NCI-H2029 (cell line): Measurements from ENCODE around the gene SAP30L.

Source experiments
- DNase-seq: peaks from one replicate; lab custom pipeline; 2025; lab: John Stamatoyannopoulos, UW

Gene SAP30L

DNA sequence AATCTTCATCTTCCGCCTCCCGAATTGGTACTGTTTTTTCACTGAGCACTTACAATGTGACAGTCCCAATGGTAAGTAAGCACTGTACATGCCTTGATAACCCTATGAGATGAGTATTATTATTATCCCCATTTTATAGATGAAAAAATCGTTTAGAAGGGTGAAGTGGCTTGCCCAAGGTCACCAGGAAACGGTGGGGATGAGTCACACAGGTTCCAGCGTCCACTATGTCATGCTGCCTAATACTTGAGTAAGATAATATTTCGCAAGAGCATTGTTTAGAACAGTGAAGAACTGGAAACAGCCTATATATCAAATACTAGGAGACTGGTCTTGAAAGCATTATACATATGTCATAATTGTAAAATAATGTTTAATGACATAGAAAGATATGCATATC is 19.4 kb downstream of the SAP30L start:
- no peak for DNase-seq

DNA sequence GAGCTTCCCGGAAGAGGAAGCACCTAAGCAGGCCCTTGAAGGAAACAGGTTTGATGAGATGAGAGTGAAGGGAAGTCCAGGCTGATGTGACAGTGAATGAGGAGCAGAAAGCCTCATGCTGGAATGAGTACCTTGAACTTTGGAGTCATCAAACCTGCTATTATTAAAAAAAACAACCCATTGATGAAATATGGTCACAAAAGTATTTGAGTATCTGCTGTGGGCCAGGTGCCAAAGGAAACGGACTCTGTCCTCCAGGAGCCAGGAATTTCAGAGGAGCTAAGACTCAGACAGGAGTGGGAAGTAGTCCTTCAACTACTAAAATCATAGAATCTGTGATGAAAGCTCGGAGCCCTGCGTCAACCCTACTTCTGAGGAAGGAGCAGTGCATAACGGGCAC is 20.4 kb downstream of the SAP30L start:
- no peak for DNase-seq

DNA sequence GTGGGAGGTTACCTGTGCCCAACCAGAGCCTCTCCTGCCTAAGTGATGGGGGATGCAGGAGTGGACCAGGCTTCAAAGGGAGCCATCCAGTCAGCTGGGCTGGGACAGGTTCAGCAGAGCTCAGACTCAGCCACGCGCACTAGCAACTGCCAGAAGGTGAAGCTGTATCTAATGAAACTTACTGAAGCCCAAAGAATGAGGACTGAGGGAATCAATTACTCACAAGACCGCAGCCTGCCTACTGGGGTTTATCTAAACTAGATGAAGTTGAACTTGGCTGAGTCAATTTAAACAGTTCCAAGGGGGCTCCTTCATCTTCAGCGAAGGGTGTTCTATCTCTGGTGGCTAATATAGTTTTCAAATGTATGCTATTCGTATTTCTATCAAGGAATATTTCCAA is 20.9 kb downstream of the SAP30L start:
- DNase-seq: no peak

DNA sequence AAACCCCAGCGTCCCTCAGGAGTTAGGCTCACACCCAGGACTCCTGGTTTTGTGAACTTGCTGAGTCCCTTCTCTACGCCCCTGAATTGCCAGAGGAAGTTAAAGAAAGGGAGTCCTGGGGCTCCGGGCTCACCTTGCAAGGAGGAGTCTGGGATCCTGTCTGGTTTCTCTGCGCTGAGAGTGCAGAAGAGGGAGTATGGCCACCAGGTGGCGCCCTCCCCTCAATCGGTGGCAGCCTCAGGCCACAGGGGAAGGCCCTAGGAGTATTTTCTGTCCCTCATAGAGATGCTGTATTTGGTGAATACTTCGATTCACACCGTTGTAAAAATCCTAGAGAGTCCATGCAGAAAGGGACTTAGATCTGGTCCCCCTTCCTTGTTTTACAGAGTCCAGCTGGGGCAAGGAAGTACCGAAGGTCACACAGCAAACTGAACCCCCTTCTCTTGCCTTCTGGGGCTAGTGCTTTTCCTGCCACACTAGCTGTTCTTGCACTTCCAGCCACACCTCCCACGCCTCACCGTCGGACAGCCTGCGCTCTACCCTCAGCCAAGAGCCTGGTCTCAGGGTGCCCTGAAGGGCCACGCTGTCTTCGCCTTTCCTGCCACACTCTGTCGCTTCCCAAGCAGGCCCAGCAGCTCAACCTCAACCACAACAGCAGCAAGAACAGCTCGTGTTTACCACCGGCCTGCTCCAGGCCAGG is 22.0 kb downstream of the SAP30L start:
- peak; percentile 37 for DNase-seq

- no peak for DNase-seq
Observed at GRCh38 chr5:154470137-154470536, 24.3 kb downstream of the SAP30L start.

- DNase-seq: no peak
Observed at GRCh38 chr5:154470947-154471870, 25.4 kb downstream of the SAP30L start.

DNA sequence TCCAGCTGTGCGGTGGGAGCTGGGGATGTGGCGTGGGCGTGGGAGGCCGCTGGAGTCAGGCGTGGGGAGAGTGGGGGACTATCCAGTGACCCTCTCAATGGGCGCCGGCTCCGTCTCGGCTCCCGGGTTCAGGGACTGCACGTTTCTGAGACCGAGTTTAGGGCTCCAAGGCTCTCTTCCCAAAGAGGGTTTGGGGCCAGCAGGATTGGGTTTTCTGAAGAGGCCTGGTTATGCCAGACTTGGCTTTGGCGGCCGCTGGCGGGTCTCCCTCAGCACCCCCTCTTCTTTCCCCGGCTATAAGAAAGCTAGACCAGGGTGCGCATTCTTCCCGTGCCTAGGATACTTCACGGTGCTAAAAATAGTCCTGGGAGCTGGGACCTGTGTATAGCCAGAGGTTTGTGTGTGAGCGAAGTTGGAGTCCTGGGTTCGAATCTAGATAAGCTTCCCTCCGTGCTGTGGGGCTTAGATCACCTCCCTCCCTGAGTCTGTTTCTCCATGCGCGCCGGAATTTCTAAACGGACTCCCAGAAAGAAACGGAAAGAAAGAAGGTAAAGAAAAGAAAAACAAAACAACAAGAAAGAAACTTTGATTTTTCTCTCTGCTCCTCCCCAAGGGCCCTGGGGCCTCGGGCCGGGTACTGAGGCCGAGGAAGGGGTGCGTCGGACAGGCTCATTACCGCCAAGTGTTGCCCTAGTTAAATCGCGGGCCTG is 27.2 kb downstream of the SAP30L start:
- no peak for DNase-seq

GRCh38 chr5:154473581-154474283 is 27.9 kb downstream of the SAP30L start:
- DNase-seq: no peak

GRCh38 chr5:154474396-154475334 is 28.9 kb downstream of the SAP30L start:
- DNase-seq: no peak

GRCh38 chr5:154475591-154476353 is 30.0 kb downstream of the SAP30L start:
- DNase-seq: no peak

DNA sequence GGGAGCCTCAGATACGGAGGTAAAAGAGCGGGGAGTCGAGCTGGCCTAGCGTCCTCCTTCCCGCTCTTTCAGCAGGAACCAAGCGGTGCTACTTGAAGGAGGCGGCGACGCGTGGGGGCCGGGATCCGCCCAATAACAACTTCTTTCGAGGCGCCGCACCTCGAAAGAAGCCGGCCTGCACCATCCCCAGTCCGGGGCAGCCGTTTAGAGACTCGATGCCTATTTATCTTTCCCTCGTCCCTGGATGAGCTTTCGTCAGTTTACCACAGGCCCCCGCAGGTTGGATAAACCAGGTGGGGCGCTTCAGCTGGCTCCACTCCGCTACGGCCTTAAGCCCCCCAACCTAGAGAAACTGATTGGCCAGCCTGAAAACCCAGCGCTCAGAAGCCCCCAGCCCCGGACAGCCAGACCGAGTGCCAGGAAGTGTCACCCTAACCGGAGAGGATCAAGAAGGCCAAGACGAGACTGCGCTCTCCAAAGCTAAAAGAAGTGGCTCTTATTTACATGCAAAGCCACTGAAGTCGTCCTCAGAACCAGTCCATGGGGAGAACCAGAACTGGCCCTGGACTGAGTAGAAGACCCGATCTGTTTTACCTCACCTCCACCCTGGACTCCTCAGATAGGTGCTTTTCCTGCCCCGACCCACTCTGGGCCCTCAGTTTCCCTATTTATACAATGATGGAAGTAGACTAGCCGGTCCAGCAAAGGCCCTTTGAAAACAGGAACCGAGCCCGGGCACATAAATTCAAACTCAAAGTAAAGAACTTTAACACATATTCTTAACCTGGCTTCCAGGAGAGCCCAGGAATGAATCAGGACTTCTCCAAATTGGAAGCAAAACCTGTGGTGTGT is 30.8 kb downstream of the SAP30L start:
- no peak for DNase-seq

DNA sequence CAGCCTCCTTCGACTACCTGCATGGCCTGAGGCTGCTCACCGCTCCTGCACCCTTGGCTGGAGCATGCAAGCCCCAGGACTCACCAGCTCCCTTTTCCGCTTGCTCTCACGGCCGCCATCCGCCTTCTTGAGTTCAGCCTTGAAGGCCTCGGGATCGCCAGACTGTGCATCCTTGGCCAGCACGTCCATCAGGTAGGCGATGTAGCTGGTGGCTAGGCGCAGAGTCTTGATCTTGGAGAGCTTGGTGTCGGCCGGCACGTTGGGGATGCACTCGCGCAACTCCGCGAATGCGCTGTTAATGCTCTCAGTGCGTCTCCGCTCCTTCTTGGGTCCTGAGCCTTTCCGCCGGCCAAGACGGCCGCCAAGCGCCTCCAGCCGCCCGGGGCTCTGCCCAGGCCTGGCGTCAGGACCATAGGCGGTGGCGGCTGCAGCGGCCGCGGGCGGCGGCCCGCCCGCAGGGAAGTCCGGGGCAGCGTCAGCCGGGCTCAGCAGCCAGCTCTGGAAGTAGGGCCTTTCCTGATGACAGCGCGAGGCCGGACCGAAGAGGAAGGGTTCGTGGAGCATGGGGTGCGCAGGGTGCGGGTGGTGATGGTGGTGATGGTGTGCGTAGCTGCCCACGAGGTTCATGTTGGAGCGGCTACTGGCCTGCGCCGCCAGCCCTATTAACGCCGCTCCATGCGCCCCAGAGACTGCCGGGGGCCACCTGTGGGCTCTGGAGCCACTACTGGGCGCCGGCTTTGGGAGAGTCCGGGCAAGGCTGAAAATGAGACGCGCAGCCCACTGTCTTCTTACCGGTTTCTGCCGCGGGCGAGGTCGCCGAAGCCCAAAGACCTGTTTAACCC is 31.8 kb downstream of the SAP30L start:
- no peak for DNase-seq

DNA sequence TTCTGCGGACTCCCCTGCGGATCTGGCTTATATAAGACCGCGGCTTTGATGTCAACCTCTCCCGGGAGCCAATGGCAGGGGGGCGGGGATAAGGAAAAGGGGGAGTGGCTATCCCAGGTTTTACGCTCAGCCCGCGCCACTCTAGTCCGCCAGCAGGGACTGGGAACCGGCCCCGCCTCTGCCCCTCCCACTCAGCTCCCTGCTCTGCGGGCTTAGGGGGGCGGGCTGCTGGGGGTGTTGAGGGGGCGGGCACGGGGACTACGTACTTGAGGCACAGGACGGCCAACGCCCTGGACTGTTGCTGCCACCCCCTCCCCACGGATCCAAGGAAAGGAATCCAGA is 32.4 kb downstream of the SAP30L start, which contains the start of gene HAND1:
Gene HAND1, minus strand, starts transcription at position 4 of the 342 bp plus-strand sequence. CDS start 219 bp downstream, outside the sequence.
- DNase-seq: peak; percentile 55

DNA sequence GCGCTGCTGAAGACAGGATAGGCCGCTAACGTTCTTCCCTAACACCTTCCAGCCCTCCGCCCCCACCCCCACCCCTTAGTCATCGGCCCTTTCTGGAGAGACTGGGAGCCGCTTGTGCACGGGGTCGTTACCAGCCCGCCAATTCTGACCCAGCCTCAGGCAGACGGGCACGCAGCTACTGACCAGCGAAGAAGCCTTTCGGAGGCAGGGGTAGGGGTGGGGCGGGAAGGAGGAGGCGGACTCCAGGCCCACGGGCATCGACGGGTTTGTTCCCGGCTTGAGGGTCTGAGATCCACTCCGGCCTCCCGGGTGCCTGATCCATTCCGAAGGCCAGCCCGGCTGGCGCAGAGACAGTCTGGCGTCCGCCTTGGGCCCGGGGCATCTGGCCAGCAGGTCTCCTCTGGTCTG is 33.0 kb downstream of the SAP30L start:
- no peak for DNase-seq

- DNase-seq: no peak
Observed at GRCh38 chr5:154479160-154479943, 33.6 kb downstream of the SAP30L start.

DNA sequence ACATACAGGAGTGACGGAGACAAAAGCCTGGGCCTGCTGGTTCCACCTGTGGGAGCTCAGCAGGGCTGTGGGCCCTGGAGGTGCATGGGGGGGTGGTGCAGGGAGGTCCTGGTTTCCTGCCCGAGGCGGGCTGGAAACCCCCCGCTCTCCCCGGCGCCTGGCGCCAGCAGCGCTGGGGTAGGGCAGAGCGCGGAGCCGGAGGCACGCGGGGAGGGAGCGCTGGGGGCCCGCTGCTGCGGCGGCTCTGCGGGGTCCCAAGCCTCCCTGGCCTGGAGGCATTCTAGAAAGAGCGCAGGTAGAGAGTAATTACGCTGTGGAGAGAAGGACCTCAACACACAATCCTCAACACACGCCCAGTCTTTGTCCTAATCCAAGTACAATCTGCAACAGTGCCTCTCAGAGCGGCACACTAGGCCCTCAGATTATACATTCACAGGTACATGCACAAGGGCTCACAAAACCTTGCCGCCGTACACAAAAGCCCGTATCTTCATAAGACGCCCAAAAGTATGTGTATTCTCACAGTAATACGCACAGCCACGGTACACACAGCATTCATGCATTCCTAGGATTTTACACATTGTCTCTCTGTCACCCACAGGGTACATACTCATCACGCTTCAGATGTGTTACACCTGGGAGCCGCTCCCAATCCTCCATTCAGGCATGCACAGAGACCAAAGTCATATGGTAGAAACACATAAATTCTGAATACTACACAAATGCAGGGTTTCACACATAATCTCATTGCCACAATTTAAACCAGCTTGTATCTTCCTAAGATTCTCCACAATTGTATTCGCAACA is 34.4 kb downstream of the SAP30L start:
- DNase-seq: no peak

DNA sequence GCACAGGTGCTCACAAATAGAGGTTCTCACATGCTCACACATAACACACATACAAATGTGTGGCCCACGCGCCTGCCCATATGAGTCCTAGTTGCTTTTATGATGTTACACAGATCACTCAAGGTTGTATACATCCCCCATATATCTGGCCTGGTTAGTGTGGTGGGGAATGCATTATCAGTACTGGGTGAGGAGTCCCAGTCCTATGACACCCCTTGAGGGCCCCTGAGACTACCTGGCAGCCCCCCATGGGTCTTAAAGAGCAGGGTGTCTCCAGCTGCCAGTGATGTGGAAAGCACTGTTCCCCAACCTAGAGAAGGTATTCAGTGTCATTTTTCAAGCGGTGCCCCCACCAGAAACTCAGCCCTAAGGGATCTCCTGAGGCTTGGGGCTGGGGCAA is 35.0 kb downstream of the SAP30L start:
- DNase-seq: no peak
